AG04449 (cell line): ENCODE measurements around the gene RBM14.

Experiments used
- CTCF ChIA-PET: fragments of 350-600 bp; formaldehyde crosslinking; extraction: SDS; loops from one replicate; lab custom pipeline; 2021; ENCODE audit warnings: antibody characterized with exemption; lab: Yijun Ruan, JAX
- POLR2A ChIA-PET: fragments of 400-600, 350-600 bp; formaldehyde crosslinking; extraction: SDS; loops from one replicate; lab custom pipeline; 2020; ENCODE audit warnings: antibody characterized with exemption, inconsistent platforms; lab: Yijun Ruan, JAX
- DNase-seq: peaks from one replicate; pipeline ENCODE4 v3.0.0-alpha.2; 2010; ENCODE audit warnings: low read depth, low spot score
- H3K4me3 ChIP-seq: 2 replicates; pipeline ENCODE4 v1.5.1; 2011; ENCODE audit warnings: low read depth, mild to moderate bottlenecking, control low read depth, low read length
- TF ChIP-seq, protein P1 (sequence below): IDR thresholded peaks from one replicate; pipeline ENCODE4 v1.5.1; 2011; ENCODE audit warnings: mild to moderate bottlenecking, moderate library complexity, low read length, control low read depth, inconsistent platforms; ENCODE audit not compliant: insufficient read depth; ENCODE audit errors: missing control alignments

RBM14 gene

GRCh38 chr11:66676282-66676919 lies 60.0 kb downstream of the RBM14 start:
- CTCF ChIA-PET: interaction anchor here (1.1 to 7.0 kb wide), 10 partner anchors 10 to 268 kb away, joined by 3 to 115 read pairs (median 15); partner anchors contain the start of gene MRPL11
- no peak for DNase-seq
- peak overlapping the region; percentile 75 for H3K4me3 ChIP-seq
- TF ChIP-seq, protein P1, sequence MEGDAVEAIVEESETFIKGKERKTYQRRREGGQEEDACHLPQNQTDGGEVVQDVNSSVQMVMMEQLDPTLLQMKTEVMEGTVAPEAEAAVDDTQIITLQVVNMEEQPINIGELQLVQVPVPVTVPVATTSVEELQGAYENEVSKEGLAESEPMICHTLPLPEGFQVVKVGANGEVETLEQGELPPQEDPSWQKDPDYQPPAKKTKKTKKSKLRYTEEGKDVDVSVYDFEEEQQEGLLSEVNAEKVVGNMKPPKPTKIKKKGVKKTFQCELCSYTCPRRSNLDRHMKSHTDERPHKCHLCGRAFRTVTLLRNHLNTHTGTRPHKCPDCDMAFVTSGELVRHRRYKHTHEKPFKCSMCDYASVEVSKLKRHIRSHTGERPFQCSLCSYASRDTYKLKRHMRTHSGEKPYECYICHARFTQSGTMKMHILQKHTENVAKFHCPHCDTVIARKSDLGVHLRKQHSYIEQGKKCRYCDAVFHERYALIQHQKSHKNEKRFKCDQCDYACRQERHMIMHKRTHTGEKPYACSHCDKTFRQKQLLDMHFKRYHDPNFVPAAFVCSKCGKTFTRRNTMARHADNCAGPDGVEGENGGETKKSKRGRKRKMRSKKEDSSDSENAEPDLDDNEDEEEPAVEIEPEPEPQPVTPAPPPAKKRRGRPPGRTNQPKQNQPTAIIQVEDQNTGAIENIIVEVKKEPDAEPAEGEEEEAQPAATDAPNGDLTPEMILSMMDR: no peak
- POLR2A ChIA-PET: no interaction called here
